GM12878 (cell line): ENCODE measurements around the gene ST7. TPM values are rescaled to one million over a fixed set of nuclear protein-coding genes. Genes with fewer than 3 reads are reported as not detected.
A peak's percentile ranks its signal among the peaks of the same experiment; 100 is the strongest.

ENCODE experiments used
- CHD2 ChIP-seq: IDR thresholded peaks from 2 replicates; pipeline ENCODE4 v1.6.1; 2011; ENCODE audit warnings: low read depth, low read length, improper control_type of control experiment, borderline replicate concordance
- DPF2 ChIP-seq: fragments of 450-650 bp; IDR thresholded peaks from 2 replicates; pipeline ENCODE4 v1.6.1; 2017; ENCODE audit warnings: mild to moderate bottlenecking
- EGR1 ChIP-seq, 2 experiments: IDR thresholded peaks; 1 replicate in 1 of 2; 2 replicates in 1 of 2; pipeline ENCODE4 v1.6.1; 2011 to 2012; ENCODE audit warnings: low read depth in 2 of 2, low read length in 2 of 2, borderline replicate concordance in 1 of 2, mild to moderate bottlenecking in 1 of 2, moderate library complexity in 1 of 2
- EP300 ChIP-seq, 2 experiments: fragments of 150-350 bp in 1 of 2; IDR thresholded peaks; 2 replicates each; pipeline ENCODE4 v1.6.1; 2011 to 2012; ENCODE audit warnings: low read depth in 2 of 2, low read length in 2 of 2, borderline replicate concordance in 1 of 2, improper control_type of control experiment in 1 of 2, inconsistent platforms in 1 of 2; ENCODE audit not compliant: control insufficient read depth in 1 of 2
- HDAC2 ChIP-seq: fragments of 200-600 bp; sonication (generic); IDR thresholded peaks from 2 replicates; pipeline ENCODE4 v1.6.1; 2017
- MTA2 ChIP-seq: fragments of 450-650 bp; IDR thresholded peaks from 2 replicates; pipeline ENCODE4 v1.6.1; 2016; ENCODE audit warnings: low read depth, mild to moderate bottlenecking, moderate library complexity
- PAX5 ChIP-seq: IDR thresholded peaks from 2 replicates; pipeline ENCODE4 v1.6.1; 2011; ENCODE audit warnings: low read depth, low read length, borderline replicate concordance
- PAX8 ChIP-seq: fragments of 450-650 bp; IDR thresholded peaks from 2 replicates; pipeline ENCODE4 v1.6.1; 2017; ENCODE audit warnings: mild to moderate bottlenecking, moderate library complexity
- POLR2AphosphoS5 ChIP-seq: IDR thresholded peaks from 2 replicates; pipeline ENCODE4 v1.6.1; 2011; ENCODE audit warnings: mild to moderate bottlenecking, low read length, inconsistent platforms
- SMARCA5 ChIP-seq: fragments of 450-650 bp; IDR thresholded peaks from 2 replicates; pipeline ENCODE4 v1.6.1; 2017; ENCODE audit warnings: mild to moderate bottlenecking
- SPI1 ChIP-seq: IDR thresholded peaks from 2 replicates; pipeline ENCODE4 v1.6.1; 2011; ENCODE audit warnings: low read depth, mild to moderate bottlenecking, low read length, moderate library complexity, borderline replicate concordance; ENCODE audit not compliant: insufficient read depth
- SREBF2 ChIP-seq: IDR thresholded peaks from 2 replicates; pipeline ENCODE4 v1.6.1; 2012; ENCODE audit warnings: mild to moderate bottlenecking, low read length
- STAT1 ChIP-seq: fragments of 450-650 bp; conservative IDR thresholded peaks from 2 replicates; pipeline ENCODE4 v1.6.1; 2014; ENCODE audit warnings: antibody characterized with exemption, mild to moderate bottlenecking
- SUZ12 ChIP-seq: fragments of 200-600 bp; sonication (generic); IDR thresholded peaks from one replicate; pipeline ENCODE4 v1.6.1; 2018; ENCODE audit warnings: antibody characterized with exemption, mild to moderate bottlenecking; ENCODE audit not compliant: unreplicated experiment
- TAF1 ChIP-seq: IDR thresholded peaks from 2 replicates; pipeline ENCODE4 v1.6.1; 2011; ENCODE audit warnings: mild to moderate bottlenecking, low read depth, low read length, borderline replicate concordance
- TARDBP ChIP-seq: IDR thresholded peaks from 2 replicates; pipeline ENCODE4 v1.6.1; 2016; ENCODE audit warnings: borderline replicate concordance
- TBL1XR1 ChIP-seq: IDR thresholded peaks from 2 replicates; pipeline ENCODE4 v1.6.1; 2012; ENCODE audit warnings: low read depth, low read length, improper control_type of control experiment
- YY1 ChIP-seq: IDR thresholded peaks from 2 replicates; pipeline ENCODE4 v1.6.1; 2011; ENCODE audit warnings: low read depth, mild to moderate bottlenecking, low read length
- ZNF384 ChIP-seq: IDR thresholded peaks from 2 replicates; pipeline ENCODE4 v1.6.1; 2012; ENCODE audit warnings: low read depth, mild to moderate bottlenecking, low read length, improper control_type of control experiment, borderline replicate concordance
- polyA plus RNA-seq, 11 experiments: library from polyadenylated mRNA; depleted of rRNA in 4 of 11; unstranded in 6 of 11; stranded (reverse) in 5 of 11; fragments of >200 nt; fragmentation: Nextera tagmentation in 4 of 11; fragmentation: Illumina TruSeq in 1 of 11; extraction: Ambion mirVana in 4 of 11; extraction: Trizol in 1 of 11; gene quantifications; 1 replicate in 1 of 11; 2 replicates in 10 of 11; pipeline versions ENCODE4 v1.2.1 to v1.2.3, GENCODE V29; 2011 to 2016; ENCODE audit warnings: inconsistent platforms in 2 of 11, missing spikeins in 2 of 11, low read depth in 1 of 11
- total RNA-seq, 4 experiments: library from RNA; depleted of rRNA in 3 of 4; stranded (reverse); fragments of >200 nt in 3 of 4; fragmentation: Illumina TruSeq in 1 of 4; extraction: Trizol in 1 of 4; gene quantifications; 2 replicates each; pipeline versions ENCODE4 v1.2.1 to v1.2.3, GENCODE V29; 2013 to 2021
- TF ChIP-seq, protein P1 (sequence below): fragments of 450-650 bp; IDR thresholded peaks from 2 replicates; pipeline ENCODE4 v1.6.1; 2017; ENCODE audit warnings: mild to moderate bottlenecking, moderate library complexity
- TF ChIP-seq, protein P2 (sequence below): IDR thresholded peaks from 2 replicates; pipeline ENCODE4 v1.6.1; 2011; ENCODE audit warnings: borderline replicate concordance, low read depth, mild to moderate bottlenecking, moderate library complexity, mixed read lengths, low read length; ENCODE audit not compliant: insufficient read depth; ENCODE audit errors: extremely low read length
- TF ChIP-seq, protein P3 (sequence below): IDR thresholded peaks from 2 replicates; pipeline ENCODE4 v1.6.1; 2011; ENCODE audit warnings: mild to moderate bottlenecking, low read depth, low read length, moderate library complexity; ENCODE audit not compliant: insufficient replicate concordance
- TF ChIP-seq, protein P4 (sequence below), 3 experiments: IDR thresholded peaks in 2 of 3; conservative IDR thresholded peaks in 1 of 3; 2 replicates each; pipeline ENCODE4 v1.5.1; 2011; ENCODE audit warnings: low read depth in 3 of 3, low read length in 3 of 3, mild to moderate bottlenecking in 3 of 3, control low read depth in 2 of 3, moderate library complexity in 2 of 3, inconsistent platforms in 1 of 3, mixed read lengths in 1 of 3; ENCODE audit not compliant: control insufficient read depth in 2 of 3, insufficient read depth in 1 of 3; ENCODE audit errors: extremely low read depth in 1 of 3

ST7 gene
- total and polyA plus RNA-seq, 10 of the 15 experiments (the other 5 are each of a cell fraction or from before 2014, with no cell fraction given) = 27.7 to 76.4 (median 53.6) TPM

DNA sequence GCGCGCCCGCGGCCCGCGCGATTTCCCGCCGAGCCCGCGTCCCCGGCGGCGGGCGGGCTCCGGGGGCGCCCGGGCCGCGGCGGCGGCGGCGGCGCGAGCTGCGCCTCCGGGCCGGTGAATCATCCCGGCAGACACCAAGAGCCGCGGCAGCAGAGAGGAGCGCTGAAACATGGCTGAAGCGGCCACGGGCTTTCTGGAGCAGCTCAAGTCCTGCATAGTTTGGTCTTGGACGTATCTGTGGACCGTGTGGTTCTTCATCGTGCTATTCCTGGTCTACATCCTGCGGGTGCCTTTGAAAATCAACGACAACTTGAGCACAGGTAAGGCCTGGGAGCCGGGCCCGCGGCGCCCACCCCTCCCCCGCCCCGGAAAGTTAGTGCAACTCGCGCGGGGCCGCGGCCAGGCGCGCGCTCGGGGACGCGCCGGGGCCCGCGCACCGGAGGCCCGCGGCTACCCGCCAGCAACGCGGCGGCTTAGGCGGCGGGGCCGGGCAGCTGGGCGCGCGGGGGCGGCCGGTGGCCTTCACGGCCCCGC is at the start of gene ST7 (continued):
- TF ChIP-seq, protein P1, sequence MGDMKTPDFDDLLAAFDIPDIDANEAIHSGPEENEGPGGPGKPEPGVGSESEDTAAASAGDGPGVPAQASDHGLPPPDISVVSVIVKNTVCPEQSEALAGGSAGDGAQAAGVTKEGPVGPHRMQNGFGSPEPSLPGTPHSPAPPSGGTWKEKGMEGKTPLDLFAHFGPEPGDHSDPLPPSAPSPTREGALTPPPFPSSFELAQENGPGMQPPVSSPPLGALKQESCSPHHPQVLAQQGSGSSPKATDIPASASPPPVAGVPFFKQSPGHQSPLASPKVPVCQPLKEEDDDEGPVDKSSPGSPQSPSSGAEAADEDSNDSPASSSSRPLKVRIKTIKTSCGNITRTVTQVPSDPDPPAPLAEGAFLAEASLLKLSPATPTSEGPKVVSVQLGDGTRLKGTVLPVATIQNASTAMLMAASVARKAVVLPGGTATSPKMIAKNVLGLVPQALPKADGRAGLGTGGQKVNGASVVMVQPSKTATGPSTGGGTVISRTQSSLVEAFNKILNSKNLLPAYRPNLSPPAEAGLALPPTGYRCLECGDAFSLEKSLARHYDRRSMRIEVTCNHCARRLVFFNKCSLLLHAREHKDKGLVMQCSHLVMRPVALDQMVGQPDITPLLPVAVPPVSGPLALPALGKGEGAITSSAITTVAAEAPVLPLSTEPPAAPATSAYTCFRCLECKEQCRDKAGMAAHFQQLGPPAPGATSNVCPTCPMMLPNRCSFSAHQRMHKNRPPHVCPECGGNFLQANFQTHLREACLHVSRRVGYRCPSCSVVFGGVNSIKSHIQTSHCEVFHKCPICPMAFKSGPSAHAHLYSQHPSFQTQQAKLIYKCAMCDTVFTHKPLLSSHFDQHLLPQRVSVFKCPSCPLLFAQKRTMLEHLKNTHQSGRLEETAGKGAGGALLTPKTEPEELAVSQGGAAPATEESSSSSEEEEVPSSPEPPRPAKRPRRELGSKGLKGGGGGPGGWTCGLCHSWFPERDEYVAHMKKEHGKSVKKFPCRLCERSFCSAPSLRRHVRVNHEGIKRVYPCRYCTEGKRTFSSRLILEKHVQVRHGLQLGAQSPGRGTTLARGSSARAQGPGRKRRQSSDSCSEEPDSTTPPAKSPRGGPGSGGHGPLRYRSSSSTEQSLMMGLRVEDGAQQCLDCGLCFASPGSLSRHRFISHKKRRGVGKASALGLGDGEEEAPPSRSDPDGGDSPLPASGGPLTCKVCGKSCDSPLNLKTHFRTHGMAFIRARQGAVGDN = peak; percentile 33; the same call in 1 of the 2 replicates
- no peak for TF ChIP-seq MTA2
- no peak for TF ChIP-seq SPI1
- no peak for TF ChIP-seq TARDBP
- no peak; a peak in 1 of 4 replicates for TF ChIP-seq EP300 (IDR thresholded peaks at IDR 0.05; ENCODE audit: borderline replicate concordance in 1 of 2, control insufficient read depth in 1 of 2, low read depth in 2 of 2, low read length in 2 of 2)
- TF ChIP-seq PAX5 = 0 out of 2 replicates have a peak, but pooled peaks have one; percentile 8
- TF ChIP-seq POLR2AphosphoS5 = peak; percentile 66; the same call in 1 of the 2 replicates
- TF ChIP-seq ZNF384 = no peak
- no peak for TF ChIP-seq HDAC2
- TF ChIP-seq, protein P2, sequence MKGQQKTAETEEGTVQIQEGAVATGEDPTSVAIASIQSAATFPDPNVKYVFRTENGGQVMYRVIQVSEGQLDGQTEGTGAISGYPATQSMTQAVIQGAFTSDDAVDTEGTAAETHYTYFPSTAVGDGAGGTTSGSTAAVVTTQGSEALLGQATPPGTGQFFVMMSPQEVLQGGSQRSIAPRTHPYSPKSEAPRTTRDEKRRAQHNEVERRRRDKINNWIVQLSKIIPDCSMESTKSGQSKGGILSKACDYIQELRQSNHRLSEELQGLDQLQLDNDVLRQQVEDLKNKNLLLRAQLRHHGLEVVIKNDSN = no peak
- TF ChIP-seq SREBF2 = no peak
- TF ChIP-seq SUZ12 = no peak
- TF ChIP-seq EGR1 (IDR thresholded peaks at IDR 0.05; ENCODE audit: borderline replicate concordance in 1 of 2, low read depth in 2 of 2, low read length in 2 of 2) = peak in 1 of 2 experiments; percentile 82; a peak in 1 of 3 replicates
- TF ChIP-seq, protein P3, sequence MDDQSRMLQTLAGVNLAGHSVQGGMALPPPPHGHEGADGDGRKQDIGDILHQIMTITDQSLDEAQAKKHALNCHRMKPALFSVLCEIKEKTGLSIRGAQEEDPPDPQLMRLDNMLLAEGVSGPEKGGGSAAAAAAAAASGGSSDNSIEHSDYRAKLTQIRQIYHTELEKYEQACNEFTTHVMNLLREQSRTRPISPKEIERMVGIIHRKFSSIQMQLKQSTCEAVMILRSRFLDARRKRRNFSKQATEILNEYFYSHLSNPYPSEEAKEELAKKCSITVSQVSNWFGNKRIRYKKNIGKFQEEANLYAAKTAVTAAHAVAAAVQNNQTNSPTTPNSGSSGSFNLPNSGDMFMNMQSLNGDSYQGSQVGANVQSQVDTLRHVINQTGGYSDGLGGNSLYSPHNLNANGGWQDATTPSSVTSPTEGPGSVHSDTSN = no peak
- peak; percentile 69 for TF ChIP-seq TAF1
- TF ChIP-seq, protein P4, sequence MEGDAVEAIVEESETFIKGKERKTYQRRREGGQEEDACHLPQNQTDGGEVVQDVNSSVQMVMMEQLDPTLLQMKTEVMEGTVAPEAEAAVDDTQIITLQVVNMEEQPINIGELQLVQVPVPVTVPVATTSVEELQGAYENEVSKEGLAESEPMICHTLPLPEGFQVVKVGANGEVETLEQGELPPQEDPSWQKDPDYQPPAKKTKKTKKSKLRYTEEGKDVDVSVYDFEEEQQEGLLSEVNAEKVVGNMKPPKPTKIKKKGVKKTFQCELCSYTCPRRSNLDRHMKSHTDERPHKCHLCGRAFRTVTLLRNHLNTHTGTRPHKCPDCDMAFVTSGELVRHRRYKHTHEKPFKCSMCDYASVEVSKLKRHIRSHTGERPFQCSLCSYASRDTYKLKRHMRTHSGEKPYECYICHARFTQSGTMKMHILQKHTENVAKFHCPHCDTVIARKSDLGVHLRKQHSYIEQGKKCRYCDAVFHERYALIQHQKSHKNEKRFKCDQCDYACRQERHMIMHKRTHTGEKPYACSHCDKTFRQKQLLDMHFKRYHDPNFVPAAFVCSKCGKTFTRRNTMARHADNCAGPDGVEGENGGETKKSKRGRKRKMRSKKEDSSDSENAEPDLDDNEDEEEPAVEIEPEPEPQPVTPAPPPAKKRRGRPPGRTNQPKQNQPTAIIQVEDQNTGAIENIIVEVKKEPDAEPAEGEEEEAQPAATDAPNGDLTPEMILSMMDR (IDR thresholded peaks at IDR 0.05 in 2 of 3, conservative IDR thresholded peaks at IDR 0.05 in 1 of 3; ENCODE audit: control insufficient read depth in 2 of 3, extremely low read depth in 1 of 3, insufficient read depth in 1 of 3, low read depth in 3 of 3, low read length in 3 of 3) = no peak
- TF ChIP-seq STAT1 = no peak
- TF ChIP-seq SMARCA5 = no peak; the same call in 1 of the 2 replicates
- TF ChIP-seq CHD2 = peak; percentile 12; the same call in 1 of the 2 replicates
- TF ChIP-seq PAX8 = no peak
- no peak for TF ChIP-seq DPF2
- TF ChIP-seq YY1 = peak; percentile 81
- TF ChIP-seq TBL1XR1 = no peak
